Heart left ventricle (tissue), 13 donors: ENCODE results near the gene CREM.

Source experiments
- CTCF ChIP-seq, 12 donors: fragments of 200-600 bp; sonication (generic) in 4 of 12; IDR thresholded peaks; one replicate each; pipeline versions ENCODE4 v1.5.0 to v1.8.0; 2018 to 2022; ENCODE audit warnings: antibody characterized with exemption in 12 of 12, mild to moderate bottlenecking in 5 of 12
- POLR2A ChIP-seq, 2 donors: fragments of 450-650 bp; IDR thresholded peaks; one replicate each; pipeline ENCODE4 v1.6.1; 2017; ENCODE audit warnings: antibody characterized with exemption in 2 of 2, mild to moderate bottlenecking in 2 of 2, moderate library complexity in 2 of 2
- donor health status: ischemic (EF 13 %, LVEDD 7.1; RV severe dilation, severe dysfunction).
- donor health status: DM: no; HTN: yes; CAD: no.
- donor health status: DM: no; HTN: no; CAD: no.
- donor health status: ischemic (EF 25% LVEDD 6.9; RV normal size, moderate dysfunction).
- donor health status: ischemic (EF 25% LVEDD 5.7; RV mildly dilated, moderate dysfunction).
- donor health status: ischemic (EF 35%, LVEDD 5.7; RV mildly dilated, moderate dysfunction).
- donor health status: nonischemic (EF 11% LVEDD 7.7; RV severe dilation, severe dysfunction).
- donor health status: DM: yes; HTN: yes; CAD: no.
- donor health status: PGD.
- donor health status: ischemic (EF 29% LVEDD 5.4; RV normal size, mild dysfunction).
- donor health status: nonischemic (EF 23%, LVEDD 6.1; RV moderate dilation, normal function).

GRCh38 chr10:35112571-35112970 lies 14.1 kb upstream of the CREM start:
- TF ChIP-seq CTCF (IDR thresholded peaks at IDR 0.05) (no peak), POLR2A (IDR thresholded peaks at IDR 0.05) (no peak)
